ENCODE measurements around the gene C1orf87. TPM values are rescaled to one million over a fixed set of nuclear protein-coding genes. Genes with fewer than 3 reads are reported as not detected.

C1orf87 gene
- total and polyA plus RNA-seq, 2 donors (not counting 3 experiments of a cell fraction or from before 2014, with no cell fraction given), result not detected

- H4K20me1 ChIP-seq (replicated peaks; ENCODE audit: control insufficient read depth, extremely low read depth, insufficient read depth, low read length), result no peaks in the 10 kb centered on the region
- H3K4me3 ChIP-seq (replicated peaks in 1 of 3; ENCODE audit: insufficient read depth in 1 of 3, low read depth in 1 of 3, low read length in 3 of 3), result no peak overlapping the region
- dilution Hi-C loops (cut with MboI; ENCODE audit: extremely low pct_ligation_motif_present, low sequenced_read_pairs) (no loop called here), intact Hi-C loops (cut with micrococcal nuclease) (no loop called here)
- no peaks in the 10 kb centered on the region for H3K9me3 ChIP-seq (replicated peaks; ENCODE audit: control insufficient read depth, insufficient read depth, low read length)
- no TSS peak for BruUV-seq (replicated peaks)
- H3K27ac ChIP-seq (ENCODE audit: insufficient read depth, low read depth, low read length), result no peak overlapping the region
- CTCF ChIA-PET, result interaction anchor here (1.7 kb wide), 1 partner anchor 54 kb away, joined by 5 read pairs; no protein-coding TSS in a partner anchor
- no peaks in the 10 kb centered on the region for H3K79me2 ChIP-seq (ENCODE audit: control insufficient read depth, insufficient read depth, low read length)
- no peaks in the 10 kb centered on the region for H3K36me3 ChIP-seq (ENCODE audit: control insufficient read depth in 2 of 2, extremely low read depth in 1 of 2, insufficient read depth in 2 of 2, low read length in 2 of 2)
- H2AFZ ChIP-seq (ENCODE audit: low read depth, low read length), result no peak overlapping the region
- FAIRE-seq (no peak), DNase-seq (ENCODE audit: low read depth, low spot score) (no peak)
- no peak for TF ChIP-seq FOS (IDR thresholded peaks at IDR 0.05; ENCODE audit: borderline replicate concordance, insufficient read depth, low read length)
- TF ChIP-seq POLR2AphosphoS5 (IDR thresholded peaks at IDR 0.05; ENCODE audit: insufficient read depth, low read depth, low read length), result no peak
- TF ChIP-seq JUN (IDR thresholded peaks at IDR 0.05; ENCODE audit: borderline replicate concordance, insufficient read depth, insufficient read length, low read depth), result no peak
- no peak for TF ChIP-seq CTCF (IDR thresholded peaks at IDR 0.05; ENCODE audit: extremely low read depth in 1 of 2, insufficient read depth in 1 of 2, low read depth in 1 of 2, low read length in 2 of 2)
- no peak for TF ChIP-seq MYC (IDR thresholded peaks at IDR 0.05; ENCODE audit: low read depth, low read length)
- no peak for TF ChIP-seq MAX (IDR thresholded peaks at IDR 0.05; ENCODE audit: insufficient read depth, insufficient read length)
- TF ChIP-seq GATA2 (IDR thresholded peaks at IDR 0.05; ENCODE audit: insufficient read depth, insufficient read length, low read depth, low read length), result no peak
- TF ChIP-seq POLR2A (IDR thresholded peaks at IDR 0.05; ENCODE audit: low read depth, low read length), result no peak
- TF ChIP-seq EZH2 (IDR thresholded peaks at IDR 0.05; ENCODE audit: borderline replicate concordance, low read depth, low read length, severe bottlenecking), result no peak
- POLR2A ChIA-PET, result no interaction called here
- H3K9me1 ChIP-seq (replicated peaks; ENCODE audit: control insufficient read depth, extremely low read depth, insufficient read depth, low read length), result no peaks in the 10 kb centered on the region
- no peaks in the 10 kb centered on the region for H3K27me3 ChIP-seq (ENCODE audit: control insufficient read depth in 2 of 2, insufficient read depth in 2 of 2, low read length in 2 of 2)
- H3K4me2 ChIP-seq (ENCODE audit: insufficient read depth, low read length), result no peak overlapping the region
- no peaks in the 10 kb centered on the region for H3K4me1 ChIP-seq (ENCODE audit: control insufficient read depth, extremely low read depth, insufficient read depth, low read length)
- no peak overlapping the region for H3K9ac ChIP-seq (replicated peaks; ENCODE audit: extremely low read depth, insufficient read depth, low read length)
These were observed 48.0 kb downstream of the C1orf87 start for GRCh38 chr1:60025552-60025951.

Data from endothelial cell of umbilical vein (primary cell).